ENCODE measurements around the gene NOL6.
A peak's percentile ranks its signal among the peaks of the same experiment; 100 is the strongest.

The NOL6 gene

DNA sequence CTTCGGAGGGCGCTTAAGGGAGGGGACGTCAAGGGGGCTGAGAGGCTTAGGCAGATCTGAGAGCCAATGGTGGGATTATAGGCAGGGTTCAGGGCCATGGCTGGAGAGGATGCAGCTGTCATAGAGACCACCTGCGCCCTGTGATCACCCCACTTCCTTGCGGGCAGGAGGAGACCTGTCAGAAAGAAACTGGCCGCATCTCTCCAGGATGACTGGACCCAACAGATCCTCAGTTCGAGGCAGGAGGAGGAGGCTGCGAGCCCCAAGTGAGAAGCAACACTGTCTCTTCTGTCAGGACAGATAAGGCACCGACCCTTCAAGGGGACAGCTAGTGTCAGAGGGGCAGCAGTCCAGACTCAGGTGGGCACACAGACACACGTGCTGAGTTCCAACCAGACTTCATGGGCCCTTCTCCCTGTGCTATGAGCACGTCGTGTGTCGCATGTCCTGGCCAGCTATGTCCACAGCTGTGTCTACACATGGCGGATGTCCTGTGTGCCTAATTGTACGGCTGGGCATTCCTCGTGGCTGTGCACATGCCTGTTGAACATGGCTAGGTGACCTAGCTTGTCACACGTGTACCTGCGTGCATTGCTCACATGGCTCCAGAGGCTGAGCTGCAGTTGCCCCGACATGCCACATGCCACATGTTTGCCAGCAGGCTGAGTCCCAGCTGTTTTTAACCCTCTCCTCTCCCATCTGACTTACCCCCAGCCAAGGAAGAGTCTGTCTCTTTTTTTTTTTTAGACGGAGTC, 25.7 kb downstream of the NOL6 start:
- no peak for DNase-seq

GRCh38 chr9:33446946-33447798, 26.6 kb downstream of the NOL6 start, which contains the start of gene AQP3:
Gene AQP3 (minus strand): TSS chr9:33447593. CDS start chr9:33447530, 63 bp downstream.
- DNase-seq: peak; percentile 57 to 58

DNA sequence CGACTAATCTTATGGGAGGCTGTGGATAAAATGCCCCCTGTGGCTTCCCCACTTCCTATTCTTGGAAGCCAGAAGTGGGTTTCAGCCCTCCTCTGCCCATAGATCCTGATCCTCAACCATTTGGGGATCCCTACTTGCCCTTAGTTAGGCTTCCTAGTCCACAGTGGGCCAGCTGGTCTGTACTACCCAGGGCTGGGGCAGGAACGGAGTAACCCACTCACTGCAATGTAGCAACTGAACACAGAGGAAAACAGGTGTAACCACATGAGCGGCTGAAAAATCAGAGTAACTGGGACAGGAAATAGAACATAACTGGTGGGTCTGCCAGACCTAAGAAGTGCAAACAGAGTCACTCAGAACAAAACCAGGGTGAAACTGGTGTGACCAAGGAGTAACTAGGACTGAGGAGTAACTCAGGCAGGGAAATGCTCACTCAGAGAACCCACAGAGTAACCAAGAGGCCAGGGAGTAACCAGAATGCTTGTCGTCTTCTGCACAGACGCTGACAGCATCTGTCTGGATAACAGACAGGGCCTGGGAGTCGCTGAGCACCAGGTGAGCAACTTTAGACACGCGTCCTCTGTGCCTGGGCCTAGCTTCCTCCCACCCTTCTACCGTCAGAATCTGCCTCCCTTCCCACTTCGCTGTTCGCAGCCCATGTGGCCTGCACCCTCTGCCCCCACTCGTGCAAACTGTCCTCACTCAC, 27.3 kb downstream of the NOL6 start:
- peak; percentile 31 to 39 for DNase-seq

GRCh38 chr9:33445389-33446239, 28.1 kb downstream of the NOL6 start:
- DNase-seq: no peak

DNA sequence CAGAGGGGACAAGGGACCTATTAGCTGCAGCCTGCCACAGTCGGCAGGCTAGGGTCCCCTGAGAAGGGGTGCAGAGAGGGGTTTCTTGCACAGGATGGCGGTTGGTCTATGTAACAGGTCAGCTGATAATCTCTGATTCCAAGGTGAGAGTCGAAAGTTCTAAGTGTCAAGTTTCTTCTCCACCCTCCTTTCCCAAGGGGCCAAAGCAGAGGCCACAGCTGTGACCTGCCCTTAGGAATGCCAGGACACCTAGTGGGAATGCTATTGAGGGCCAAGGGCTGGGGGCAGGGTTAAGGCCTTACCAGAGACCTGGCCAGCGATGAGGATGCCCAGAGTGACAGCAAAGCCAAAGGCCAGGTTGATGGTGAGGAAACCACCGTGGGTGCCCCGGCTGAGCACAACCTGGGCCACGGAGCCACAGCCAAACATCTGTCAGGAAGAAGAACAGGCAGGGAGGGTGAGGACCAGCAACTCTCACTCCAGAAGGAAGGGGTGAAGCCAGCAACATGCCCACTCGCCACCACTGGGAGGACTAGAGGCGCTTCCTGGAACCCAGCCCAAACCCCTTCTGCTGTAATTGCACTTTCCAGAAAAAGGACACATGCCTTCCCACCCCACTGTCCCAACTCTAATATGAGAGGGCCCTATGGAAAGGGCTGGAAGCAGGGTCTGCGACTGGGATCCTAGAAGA, 30.1 kb downstream of the NOL6 start:
- no peak for DNase-seq

GRCh38 chr9:33443047-33443446, 30.7 kb downstream of the NOL6 start:
- DNase-seq: no peak

- no peak for DNase-seq
These were observed 31.6 kb downstream of the NOL6 start for GRCh38 chr9:33442125-33442524.

DNA sequence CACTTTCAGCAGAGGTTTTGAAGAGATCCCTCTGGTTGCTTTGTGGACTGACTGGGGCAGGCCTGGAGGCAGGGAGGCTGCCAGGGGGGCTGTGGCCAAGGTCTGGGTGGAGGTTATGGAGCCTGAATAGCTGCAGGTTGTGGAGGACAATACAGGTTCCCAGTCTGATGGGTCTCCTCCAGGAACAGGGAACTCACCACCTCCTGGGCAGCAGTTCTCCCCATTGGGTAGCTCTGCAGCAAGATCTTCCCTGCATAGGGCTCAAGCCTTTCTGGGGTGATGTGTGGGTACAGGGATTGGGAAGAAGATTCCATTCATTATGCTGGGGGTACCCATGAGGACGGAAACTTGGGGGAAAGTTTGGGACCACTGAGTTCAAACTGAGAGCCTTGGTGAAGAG, 33.1 kb downstream of the NOL6 start:
- no peak for DNase-seq

- no peak for DNase-seq
These were observed 33.5 kb downstream of the NOL6 start for GRCh38 chr9:33440204-33440603.

DNA sequence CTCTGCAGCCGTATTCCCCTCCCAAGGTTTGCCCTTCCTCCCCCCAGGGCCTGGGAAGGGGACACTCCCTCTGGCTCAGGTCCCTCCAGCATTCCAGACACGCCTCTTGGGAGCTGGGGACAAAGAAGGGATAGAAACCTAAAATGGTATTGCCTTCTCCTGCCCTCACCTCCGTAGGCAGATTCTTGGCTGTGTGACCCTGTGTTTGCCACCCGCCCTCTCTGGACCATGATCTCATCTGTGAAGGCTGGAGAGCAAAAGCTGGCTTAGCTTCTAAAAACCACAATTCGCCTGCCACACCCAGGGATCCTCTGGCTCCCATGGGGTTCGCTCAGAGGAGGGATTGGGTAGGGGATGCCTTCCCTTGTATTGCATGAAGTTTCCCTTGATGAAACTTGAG, 34.0 kb downstream of the NOL6 start:
- DNase-seq: no peak

- no peak for DNase-seq
These were observed 34.6 kb downstream of the NOL6 start for GRCh38 chr9:33438926-33439680.

GRCh38 chr9:33437898-33438297, 35.8 kb downstream of the NOL6 start:
- no peak for DNase-seq

DNA sequence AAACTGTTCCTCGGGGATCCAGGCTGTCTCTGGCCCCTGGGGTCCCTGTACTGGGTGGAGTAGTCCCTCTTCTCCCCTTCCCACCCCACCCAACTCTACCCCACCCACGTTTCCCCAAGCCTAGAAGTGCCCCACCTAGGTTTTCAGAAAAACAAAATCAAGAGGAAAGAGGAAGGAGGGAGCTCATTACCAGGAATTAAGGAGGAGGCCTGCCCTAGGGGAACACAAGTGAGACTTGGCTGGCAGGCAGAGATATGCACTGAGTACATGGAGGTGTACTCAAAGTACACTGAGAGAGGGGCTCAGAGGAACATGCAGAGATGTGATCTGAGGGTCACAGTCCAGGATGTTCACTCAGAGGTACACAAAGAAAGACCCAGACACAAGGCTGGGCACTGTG, 36.5 kb downstream of the NOL6 start:
- DNase-seq: no peak

DNA sequence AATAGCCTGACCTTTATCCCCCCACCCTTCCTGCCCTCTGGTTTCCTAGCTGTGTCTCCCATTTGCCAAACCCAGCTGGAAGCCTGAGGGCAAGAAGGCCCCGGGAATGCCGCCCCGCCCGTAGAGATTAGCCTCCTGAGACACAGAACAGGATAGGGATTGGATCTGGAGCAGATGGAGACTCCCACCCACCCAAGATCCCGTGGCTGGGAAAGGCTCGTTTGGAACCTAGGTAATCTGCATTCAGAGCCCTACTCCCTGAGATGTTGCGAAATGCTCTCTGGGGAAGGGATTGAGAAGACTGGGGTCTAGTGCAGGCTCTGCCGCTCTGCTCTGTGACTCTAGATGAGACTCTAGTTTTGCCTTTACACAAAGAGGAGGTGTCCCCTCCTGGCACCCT, 37.3 kb downstream of the NOL6 start:
- no peak for DNase-seq

DNA sequence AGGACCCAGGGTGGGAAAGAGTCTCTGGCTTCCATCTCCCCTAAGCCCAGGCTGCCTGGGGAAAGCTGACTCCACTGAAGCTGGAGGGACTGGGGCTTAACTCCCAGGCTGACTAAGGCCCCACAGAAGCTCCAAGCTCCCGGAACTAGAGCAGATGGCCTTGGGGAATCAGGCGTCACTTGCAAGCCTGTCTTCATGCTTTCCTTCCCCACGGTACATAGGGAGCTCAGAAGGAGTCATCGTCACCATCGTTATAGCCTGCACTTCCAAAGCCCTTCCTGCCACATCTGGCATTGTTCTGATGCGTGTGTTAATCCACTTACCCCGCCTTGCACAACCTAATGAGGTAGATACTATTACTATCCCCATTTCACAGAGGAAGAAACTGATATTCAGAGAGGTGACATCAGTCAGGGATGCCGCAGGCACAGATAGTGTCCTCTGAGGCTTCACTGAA, 37.9 kb downstream of the NOL6 start:
- DNase-seq: no peak

DNA sequence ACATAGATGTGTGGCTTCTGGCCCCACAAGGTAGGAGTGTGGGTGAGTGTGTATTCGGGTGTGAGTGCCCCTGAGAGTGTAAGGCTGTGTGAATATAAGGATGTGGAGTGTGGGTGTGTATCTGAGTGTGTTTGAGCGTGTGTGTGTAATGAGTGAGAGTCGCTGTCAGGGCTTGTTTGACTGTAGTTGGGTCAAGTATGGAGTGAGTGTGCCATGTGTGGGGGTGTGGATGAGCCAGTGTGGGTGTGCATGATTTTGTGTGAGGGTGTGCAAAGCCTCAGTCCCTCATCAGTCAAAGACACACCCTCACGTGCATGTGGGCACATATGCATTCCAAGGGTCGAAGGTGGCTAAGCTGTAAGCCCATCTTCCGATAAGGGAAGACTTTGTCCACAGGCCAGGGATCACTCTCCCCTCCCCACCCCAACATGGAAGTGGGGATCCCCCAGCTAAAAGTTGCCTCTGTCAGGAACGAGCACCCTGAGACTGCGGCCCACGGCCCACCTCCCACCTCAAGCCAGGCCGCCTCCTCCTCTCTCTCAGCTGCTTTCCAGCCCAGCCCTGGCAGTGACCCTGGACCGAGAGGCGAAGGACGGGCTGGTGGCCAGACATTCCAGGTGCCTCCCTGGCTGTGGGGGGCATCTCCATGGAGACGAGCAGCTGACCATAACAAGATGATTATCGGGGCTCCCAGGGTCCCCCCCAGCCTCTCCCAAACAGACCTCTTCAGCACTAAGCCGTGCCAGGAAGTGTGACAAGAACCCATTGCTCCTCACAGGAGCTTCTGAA, 39.2 kb downstream of the NOL6 start:
- DNase-seq: no peak

DNA sequence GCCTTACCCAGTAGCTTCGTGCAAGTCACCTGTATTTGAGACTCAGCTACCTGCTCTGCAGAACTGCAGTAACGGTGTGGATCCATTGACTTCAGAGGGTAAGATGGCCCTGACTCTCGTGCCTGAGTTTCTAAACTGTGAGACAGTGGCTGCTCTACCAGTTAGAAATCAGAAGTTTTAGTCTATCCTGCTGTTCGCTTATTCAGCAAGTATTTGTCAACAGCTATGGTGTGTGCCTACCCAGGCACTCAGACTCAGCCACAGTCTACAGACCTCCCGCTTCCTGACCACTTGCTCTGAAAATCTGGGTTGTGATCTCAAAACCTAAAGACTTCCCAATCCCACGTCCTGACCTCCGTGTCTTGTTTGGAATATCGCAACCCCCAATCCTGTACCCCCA, 39.9 kb downstream of the NOL6 start:
- DNase-seq: no peak

GRCh38 chr9:33431420-33431819, 42.3 kb downstream of the NOL6 start:
- DNase-seq: no peak

GRCh38 chr9:33430942-33431341, 42.8 kb downstream of the NOL6 start:
- DNase-seq: no peak
